WTC11 (cell line): Measurements from ENCODE around the gene YAP1. TPM values are rescaled to one million over a fixed set of nuclear protein-coding genes. Genes with fewer than 3 reads are reported as not detected.

ENCODE experiments used
- AFF4 ChIP-seq: sonication (generic); formaldehyde crosslinking; IDR thresholded peaks from 2 replicates; pipeline ENCODE4 v1.8.1; 2023; ENCODE audit warnings: mild to moderate bottlenecking, missing genetic modification reagents, borderline replicate concordance
- ARID4B ChIP-seq: sonication (generic); formaldehyde crosslinking; IDR thresholded peaks from 2 replicates; pipeline ENCODE4 v1.8.0; 2023; ENCODE audit warnings: missing genetic modification reagents, mild to moderate bottlenecking, borderline replicate concordance
- CBFB ChIP-seq: sonication (generic); formaldehyde crosslinking; IDR thresholded peaks from 2 replicates; pipeline ENCODE4 v1.8.1; 2022; ENCODE audit warnings: mild to moderate bottlenecking, low read depth, missing genetic modification reagents
- E2F4 ChIP-seq: sonication (generic); formaldehyde crosslinking; IDR thresholded peaks from 2 replicates; pipeline ENCODE4 v1.8.1; 2022; ENCODE audit warnings: low read depth, mild to moderate bottlenecking, moderate library complexity, missing genetic modification reagents, borderline replicate concordance
- FOXK1 ChIP-seq: sonication (generic); formaldehyde crosslinking; IDR thresholded peaks from 2 replicates; pipeline ENCODE4 v1.8.0; 2022; ENCODE audit warnings: mild to moderate bottlenecking, moderate library complexity, missing genetic modification reagents
- GABPB1 ChIP-seq: sonication (generic); formaldehyde crosslinking; IDR thresholded peaks from 2 replicates; pipeline ENCODE4 v1.8.1; 2023; ENCODE audit warnings: mild to moderate bottlenecking, missing genetic modification reagents
- JAZF1 ChIP-seq: fragments of 250-450 bp; sonication (Bioruptor Pico); IDR thresholded peaks from 2 replicates; pipeline ENCODE4 v1.9.0; 2021; ENCODE audit warnings: moderate library complexity, mild to moderate bottlenecking, inconsistent platforms
- KAT7 ChIP-seq: sonication (generic); formaldehyde crosslinking; IDR thresholded peaks from 2 replicates; pipeline ENCODE4 v1.8.1; 2023; ENCODE audit warnings: missing genetic modification reagents, mild to moderate bottlenecking, borderline replicate concordance
- NFE2L1 ChIP-seq: sonication (generic); formaldehyde crosslinking; IDR thresholded peaks from 2 replicates; pipeline ENCODE4 v1.8.1; 2023; ENCODE audit warnings: missing genetic modification reagents
- NR2C2 ChIP-seq: sonication (generic); formaldehyde crosslinking; IDR thresholded peaks from 2 replicates; pipeline ENCODE4 v1.8.0; 2022; ENCODE audit warnings: mild to moderate bottlenecking, missing genetic modification reagents
- OVOL2 ChIP-seq: fragments of 250-450 bp; sonication (Bioruptor Pico); IDR thresholded peaks from 2 replicates; pipeline ENCODE4 v1.9.0; 2021; ENCODE audit warnings: mild to moderate bottlenecking, borderline replicate concordance
- PREB ChIP-seq: sonication (generic); formaldehyde crosslinking; IDR thresholded peaks from 2 replicates; pipeline ENCODE4 v1.8.1; 2022; ENCODE audit warnings: mild to moderate bottlenecking, missing genetic modification reagents, moderate library complexity, borderline replicate concordance
- SMAD4 ChIP-seq: sonication (generic); formaldehyde crosslinking; IDR thresholded peaks from 2 replicates; pipeline ENCODE4 v1.8.0; 2022; ENCODE audit warnings: mild to moderate bottlenecking, missing genetic modification reagents
- TCF7 ChIP-seq: sonication (generic); formaldehyde crosslinking; IDR thresholded peaks from 2 replicates; pipeline ENCODE4 v1.8.0; 2022; ENCODE audit warnings: mild to moderate bottlenecking, low read depth, missing genetic modification reagents, moderate library complexity
- ZMAT4 ChIP-seq: fragments of 250-450 bp; sonication (Bioruptor Pico); IDR thresholded peaks from 2 replicates; pipeline ENCODE4 v1.9.0; 2021; ENCODE audit warnings: mild to moderate bottlenecking
- ZNF138 ChIP-seq: sonication (generic); formaldehyde crosslinking; conservative IDR thresholded peaks from 2 replicates; pipeline ENCODE4 v1.8.1; 2022; ENCODE audit warnings: mild to moderate bottlenecking, moderate library complexity, missing genetic modification reagents
- ZNF416 ChIP-seq: fragments of 250-450 bp; sonication (Bioruptor Pico); IDR thresholded peaks from 2 replicates; pipeline ENCODE4 v1.9.0; 2021; ENCODE audit warnings: mild to moderate bottlenecking, inconsistent platforms
- ZNF423 ChIP-seq: fragments of 250-450 bp; sonication (Bioruptor Pico); IDR thresholded peaks from 2 replicates; pipeline ENCODE4 v2.1.2; 2022; ENCODE audit warnings: mild to moderate bottlenecking, moderate library complexity
- ZNF532 ChIP-seq: fragments of 250-450 bp; sonication (Bioruptor Pico); IDR thresholded peaks from 2 replicates; pipeline ENCODE4 v1.9.0; 2021; ENCODE audit warnings: mild to moderate bottlenecking, borderline replicate concordance
- ZNF671 ChIP-seq: fragments of 250-450 bp; sonication (Bioruptor Pico); IDR thresholded peaks from 2 replicates; pipeline ENCODE4 v1.8.0; 2021; ENCODE audit warnings: mild to moderate bottlenecking
- total RNA-seq: library from RNA; stranded (reverse); gene quantifications from 3 replicates; pipeline ENCODE4 v1.2.3, GENCODE V29; 2021
- TF ChIP-seq, protein P1 (sequence below): fragments of 200-600 bp; IDR thresholded peaks from 2 replicates; pipeline ENCODE4 v1.8.0; 2022; ENCODE audit warnings: antibody characterized with exemption

YAP1 gene
- total RNA-seq, 1 experiment from 2014 or later, result 88.7 TPM

DNA sequence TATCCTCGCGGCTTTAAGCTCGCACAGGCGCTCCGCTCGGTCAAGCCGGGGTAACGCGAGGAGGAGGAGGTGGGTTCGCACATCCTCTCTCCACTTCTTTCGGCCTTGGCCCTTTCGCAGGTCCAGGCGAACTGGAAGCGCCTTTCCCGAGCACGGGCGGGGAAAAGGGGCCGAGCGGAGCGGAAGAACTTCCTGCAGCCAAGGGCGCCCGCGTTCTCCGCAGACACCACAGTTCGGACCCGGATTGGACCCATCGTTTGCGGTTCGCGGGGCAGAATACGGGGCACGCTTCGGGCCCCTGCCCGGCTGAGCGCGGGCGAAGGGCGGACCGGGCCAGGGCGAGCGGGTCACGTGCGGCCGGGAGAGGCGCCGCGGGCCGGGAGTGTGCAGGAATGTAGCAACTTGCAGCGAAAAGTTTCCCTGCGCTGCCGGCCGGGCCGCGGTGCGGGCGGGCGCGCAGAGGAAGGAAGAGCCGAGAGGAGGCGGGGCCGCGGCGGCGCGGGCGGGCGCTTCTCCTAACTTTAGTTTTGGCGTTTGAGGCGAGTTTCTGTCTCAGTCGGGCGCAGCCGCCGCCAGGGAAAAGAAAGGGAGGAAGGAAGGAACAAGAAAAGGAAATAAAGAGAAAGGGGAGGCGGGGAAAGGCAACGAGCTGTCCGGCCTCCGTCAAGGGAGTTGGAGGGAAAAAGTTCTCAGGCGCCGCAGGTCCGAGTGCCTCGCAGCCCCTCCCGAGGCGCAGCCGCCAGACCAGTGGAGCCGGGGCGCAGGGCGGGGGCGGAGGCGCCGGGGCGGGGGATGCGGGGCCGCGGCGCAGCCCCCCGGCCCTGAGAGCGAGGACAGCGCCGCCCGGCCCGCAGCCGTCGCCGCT, at the start of gene YAP1 (continued):
- TF ChIP-seq TCF7 (CRISPR knock-in tag) (no peak), GABPB1 (CRISPR knock-in tag) (peak; percentile 49; the same call in 1 of the 2 replicates), FOXK1 (CRISPR knock-in tag) (peak; percentile 55; the same call in 1 of the 2 replicates), ZNF671 (CRISPR knock-in tag) (no peak), SMAD4 (CRISPR knock-in tag) (no peak), JAZF1 (no peak), ZNF416 (no peak), AFF4 (peak; percentile 92), ZNF532 (no peak), NFE2L1 (no peak), ZMAT4 (CRISPR knock-in tag) (no peak), E2F4 (CRISPR knock-in tag) (no peak), ZNF423 (no peak), OVOL2 (CRISPR knock-in tag) (no peak), NR2C2 (CRISPR knock-in tag) (no peak; the same call in 1 of the 2 replicates), ARID4B (CRISPR knock-in tag) (peak; percentile 33; the same call in 1 of the 2 replicates), ZNF138 (CRISPR knock-in tag) (0 out of 2 replicates have a peak, but pooled peaks have one; percentile 72), PREB (CRISPR knock-in tag) (no peak), KAT7 (CRISPR knock-in tag) (peak; percentile 59; the same call in 1 of the 2 replicates), CBFB (CRISPR knock-in tag) (no peak)
- TF ChIP-seq, protein P1, sequence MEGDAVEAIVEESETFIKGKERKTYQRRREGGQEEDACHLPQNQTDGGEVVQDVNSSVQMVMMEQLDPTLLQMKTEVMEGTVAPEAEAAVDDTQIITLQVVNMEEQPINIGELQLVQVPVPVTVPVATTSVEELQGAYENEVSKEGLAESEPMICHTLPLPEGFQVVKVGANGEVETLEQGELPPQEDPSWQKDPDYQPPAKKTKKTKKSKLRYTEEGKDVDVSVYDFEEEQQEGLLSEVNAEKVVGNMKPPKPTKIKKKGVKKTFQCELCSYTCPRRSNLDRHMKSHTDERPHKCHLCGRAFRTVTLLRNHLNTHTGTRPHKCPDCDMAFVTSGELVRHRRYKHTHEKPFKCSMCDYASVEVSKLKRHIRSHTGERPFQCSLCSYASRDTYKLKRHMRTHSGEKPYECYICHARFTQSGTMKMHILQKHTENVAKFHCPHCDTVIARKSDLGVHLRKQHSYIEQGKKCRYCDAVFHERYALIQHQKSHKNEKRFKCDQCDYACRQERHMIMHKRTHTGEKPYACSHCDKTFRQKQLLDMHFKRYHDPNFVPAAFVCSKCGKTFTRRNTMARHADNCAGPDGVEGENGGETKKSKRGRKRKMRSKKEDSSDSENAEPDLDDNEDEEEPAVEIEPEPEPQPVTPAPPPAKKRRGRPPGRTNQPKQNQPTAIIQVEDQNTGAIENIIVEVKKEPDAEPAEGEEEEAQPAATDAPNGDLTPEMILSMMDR, result no peak
